Endothelial cell of umbilical vein (primary cell): ENCODE measurements around the gene PLXNC1. TPM values are rescaled to one million over a fixed set of nuclear protein-coding genes. Genes with fewer than 3 reads are reported as not detected.

Experiments
- BruUV-seq: library from RNA; stranded (reverse); fragments of 400-500 nt; replicated peaks from 2 replicates; lab custom pipeline; 2021; lab: Mats Ljungman, UMichigan
- CTCF ChIA-PET: fragments of 300-600, 350-600 bp; sonication (Branson Sonifier 250); formaldehyde crosslinking; loops from one replicate; lab custom pipeline; 2021; ENCODE audit warnings: antibody characterized with exemption, inconsistent platforms; lab: Charles Lee
- POLR2A ChIA-PET: fragments of 300-600, 350-600 bp; sonication (Branson Sonifier 250); formaldehyde crosslinking; loops from one replicate; lab custom pipeline; 2021; ENCODE audit warnings: antibody characterized with exemption, inconsistent platforms; lab: Charles Lee
- DNase-seq: peaks from one replicate; pipeline ENCODE4 v3.0.0-alpha.2; 2011; ENCODE audit warnings: low read depth, low spot score
- FAIRE-seq: peaks from 2 replicates; lab custom pipeline; 2011; peaks lifted over from hg19 to GRCh38; lab: Jason Lieb, UNC
- H2AFZ ChIP-seq: 2 replicates; pipeline ENCODE4 v1.6.0; 2012; ENCODE audit warnings: low read depth, low read length, control low read depth, inconsistent platforms
- H3K27ac ChIP-seq: 2 replicates; pipeline ENCODE4 v1.5.1; 2011; ENCODE audit warnings: low read depth, mild to moderate bottlenecking, control low read depth, low read length, moderate library complexity; ENCODE audit not compliant: insufficient read depth
- H3K27me3 ChIP-seq, 2 experiments: 2 replicates each; pipeline versions ENCODE4 v1.6.0 to v1.6.1; 2011; ENCODE audit warnings: low read length in 2 of 2, mixed read lengths in 1 of 2; ENCODE audit not compliant: control insufficient read depth in 2 of 2, insufficient read depth in 2 of 2
- H3K36me3 ChIP-seq, 2 experiments: 2 replicates in 1 of 2; 3 replicates in 1 of 2; pipeline ENCODE4 v1.5.1; 2011; ENCODE audit warnings: low read length in 2 of 2, mild to moderate bottlenecking in 1 of 2, moderate library complexity in 1 of 2; ENCODE audit not compliant: control insufficient read depth in 2 of 2, insufficient read depth in 2 of 2; ENCODE audit errors: extremely low read depth in 1 of 2
- H3K4me1 ChIP-seq: 3 replicates; pipeline ENCODE4 v1.5.1; 2011; ENCODE audit warnings: mild to moderate bottlenecking, low read length; ENCODE audit not compliant: control insufficient read depth, insufficient read depth; ENCODE audit errors: extremely low read depth
- H3K4me2 ChIP-seq: 2 replicates; pipeline ENCODE4 v1.6.1; 2011; ENCODE audit warnings: low read length, control low read depth, mixed read lengths; ENCODE audit not compliant: insufficient read depth
- H3K4me3 ChIP-seq, 3 experiments: fragments of 200-600 bp in 1 of 3; sonication (generic), shearing (Covaris generic) in 1 of 3; replicated peaks in 1 of 3; 2 replicates each; pipeline ENCODE4 v1.5.1; 2011 to 2016; ENCODE audit warnings: control low read depth in 3 of 3, low read length in 3 of 3, mild to moderate bottlenecking in 2 of 3, inconsistent platforms in 1 of 3, low read depth in 1 of 3, moderate library complexity in 1 of 3; ENCODE audit not compliant: insufficient read depth in 1 of 3
- H3K79me2 ChIP-seq: 2 replicates; pipeline ENCODE4 v1.6.0; 2012; ENCODE audit warnings: low read length, inconsistent platforms; ENCODE audit not compliant: control insufficient read depth, insufficient read depth
- H3K9ac ChIP-seq: replicated peaks from 2 replicates; pipeline ENCODE3; 2011; ENCODE audit warnings: low read length, control low read depth; ENCODE audit not compliant: insufficient read depth; ENCODE audit errors: extremely low read depth
- H3K9me1 ChIP-seq: replicated peaks from 3 replicates; pipeline ENCODE4 v1.6.0; 2011; ENCODE audit warnings: mild to moderate bottlenecking, low read length; ENCODE audit not compliant: control insufficient read depth, insufficient read depth; ENCODE audit errors: extremely low read depth
- H3K9me3 ChIP-seq: replicated peaks from 2 replicates; pipeline ENCODE4 v1.5.1; 2012; ENCODE audit warnings: low read length, inconsistent platforms; ENCODE audit not compliant: control insufficient read depth, insufficient read depth
- H4K20me1 ChIP-seq: replicated peaks from 2 replicates; pipeline ENCODE3; 2011; ENCODE audit warnings: mild to moderate bottlenecking, low read length; ENCODE audit not compliant: control insufficient read depth, insufficient read depth; ENCODE audit errors: extremely low read depth
- EZH2 ChIP-seq: IDR thresholded peaks from 2 replicates; pipeline ENCODE4 v1.6.1; 2012; ENCODE audit warnings: borderline replicate concordance, low read depth, mild to moderate bottlenecking, moderate library complexity, low read length, inconsistent platforms; ENCODE audit not compliant: severe bottlenecking
- FOS ChIP-seq: IDR thresholded peaks from 2 replicates; pipeline ENCODE4 v1.6.1; 2011; ENCODE audit warnings: mild to moderate bottlenecking, low read length, moderate library complexity, borderline replicate concordance; ENCODE audit not compliant: insufficient read depth
- GATA2 ChIP-seq: IDR thresholded peaks from 2 replicates; pipeline ENCODE4 v1.7.0; 2011; ENCODE audit warnings: low read depth, mild to moderate bottlenecking, moderate library complexity, mixed read lengths, low read length; ENCODE audit not compliant: insufficient read length, insufficient read depth
- JUN ChIP-seq: IDR thresholded peaks from 2 replicates; pipeline ENCODE4 v1.6.1; 2011; ENCODE audit warnings: borderline replicate concordance, low read depth; ENCODE audit not compliant: insufficient read length, insufficient read depth
- MYC ChIP-seq: IDR thresholded peaks from one replicate; pipeline ENCODE4 v1.6.1; 2011; ENCODE audit warnings: mild to moderate bottlenecking, low read depth, low read length
- POLR2A ChIP-seq: IDR thresholded peaks from 2 replicates; pipeline ENCODE4 v1.6.1; 2012; ENCODE audit warnings: low read depth, mild to moderate bottlenecking, control low read depth, low read length
- POLR2AphosphoS5 ChIP-seq: IDR thresholded peaks from 2 replicates; pipeline ENCODE4 v1.6.1; 2012; ENCODE audit warnings: low read depth, mild to moderate bottlenecking, control low read depth, low read length, moderate library complexity; ENCODE audit not compliant: insufficient read depth
- dilution Hi-C: fragments of 300-500 bp; cut with MboI; formaldehyde crosslinking; loops from one replicate; pipeline ENCODE4 v1.15.0; 2019; ENCODE audit warnings: low sequenced_read_pairs; ENCODE audit not compliant: extremely low pct_ligation_motif_present
- intact Hi-C: fragments of 100-400 bp; cut with micrococcal nuclease; formaldehyde crosslinking; loops from one replicate; pipeline ENCODE4 v1.10.0; 2022
- polyA plus RNA-seq, 4 experiments: library from polyadenylated mRNA; depleted of rRNA in 3 of 4; stranded (reverse) in 3 of 4; unstranded in 1 of 4; fragments of >200 nt; gene quantifications; 2 replicates each; pipeline versions ENCODE4 v1.2.1 to v1.2.3, GENCODE V29; 2011 to 2012; ENCODE audit warnings: missing spikeins in 1 of 4
- total RNA-seq: library from RNA; stranded (reverse); gene quantifications from 2 replicates; pipeline ENCODE4 v1.2.3, GENCODE V29; 2021
- TF ChIP-seq, protein P1 (sequence below): IDR thresholded peaks from 2 replicates; pipeline ENCODE4 v1.6.1; 2011; ENCODE audit not compliant: insufficient read depth, insufficient read length
- TF ChIP-seq, protein P2 (sequence below), 2 donors: IDR thresholded peaks; 1 replicate in 1 of 2; 2 replicates in 1 of 2; pipeline ENCODE4 v1.5.1; 2011; ENCODE audit warnings: low read length in 2 of 2, mild to moderate bottlenecking in 2 of 2, moderate library complexity in 2 of 2, control low read depth in 1 of 2, inconsistent platforms in 1 of 2, low read depth in 1 of 2; ENCODE audit not compliant: insufficient read depth in 1 of 2; ENCODE audit errors: extremely low read depth in 1 of 2

Gene PLXNC1
- total and polyA plus RNA-seq, 2 donors (not counting 3 experiments of a cell fraction or from before 2014, with no cell fraction given): 0.04 TPM; not detected in 1

- Histone ChIP-seq H3K27me3 (peaks cover 0 to 4% of the 10 kb centered on the region in 2 experiments), H4K20me1 (no peaks in the 10 kb centered on the region), H3K4me1 (no peaks in the 10 kb centered on the region), H3K36me3 (no peaks in the 10 kb centered on the region), H3K4me2 (no peak overlapping the region), H3K79me2 (no peaks in the 10 kb centered on the region), H3K9me1 (no peaks in the 10 kb centered on the region), H3K27ac (no peak overlapping the region), H3K4me3 (no peak overlapping the region), H3K9me3 (no peaks in the 10 kb centered on the region), H3K9ac (no peak overlapping the region), H2AFZ (no peak overlapping the region)
- FAIRE-seq (no peak), DNase-seq (no peak)
- POLR2A ChIA-PET: no interaction called here
- CTCF ChIA-PET: no interaction called here
- no peak for TF ChIP-seq EZH2
- TF ChIP-seq, protein P1, sequence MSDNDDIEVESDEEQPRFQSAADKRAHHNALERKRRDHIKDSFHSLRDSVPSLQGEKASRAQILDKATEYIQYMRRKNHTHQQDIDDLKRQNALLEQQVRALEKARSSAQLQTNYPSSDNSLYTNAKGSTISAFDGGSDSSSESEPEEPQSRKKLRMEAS: no peak
- TF ChIP-seq FOS: no peak
- TF ChIP-seq GATA2: no peak
- no peak for TF ChIP-seq POLR2A
- TF ChIP-seq JUN: no peak
- TF ChIP-seq MYC: no peak
- TF ChIP-seq, protein P2, sequence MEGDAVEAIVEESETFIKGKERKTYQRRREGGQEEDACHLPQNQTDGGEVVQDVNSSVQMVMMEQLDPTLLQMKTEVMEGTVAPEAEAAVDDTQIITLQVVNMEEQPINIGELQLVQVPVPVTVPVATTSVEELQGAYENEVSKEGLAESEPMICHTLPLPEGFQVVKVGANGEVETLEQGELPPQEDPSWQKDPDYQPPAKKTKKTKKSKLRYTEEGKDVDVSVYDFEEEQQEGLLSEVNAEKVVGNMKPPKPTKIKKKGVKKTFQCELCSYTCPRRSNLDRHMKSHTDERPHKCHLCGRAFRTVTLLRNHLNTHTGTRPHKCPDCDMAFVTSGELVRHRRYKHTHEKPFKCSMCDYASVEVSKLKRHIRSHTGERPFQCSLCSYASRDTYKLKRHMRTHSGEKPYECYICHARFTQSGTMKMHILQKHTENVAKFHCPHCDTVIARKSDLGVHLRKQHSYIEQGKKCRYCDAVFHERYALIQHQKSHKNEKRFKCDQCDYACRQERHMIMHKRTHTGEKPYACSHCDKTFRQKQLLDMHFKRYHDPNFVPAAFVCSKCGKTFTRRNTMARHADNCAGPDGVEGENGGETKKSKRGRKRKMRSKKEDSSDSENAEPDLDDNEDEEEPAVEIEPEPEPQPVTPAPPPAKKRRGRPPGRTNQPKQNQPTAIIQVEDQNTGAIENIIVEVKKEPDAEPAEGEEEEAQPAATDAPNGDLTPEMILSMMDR (IDR thresholded peaks at IDR 0.05; ENCODE audit: extremely low read depth in 1 of 2, insufficient read depth in 1 of 2, low read depth in 1 of 2, low read length in 2 of 2): no peak
- no peak for TF ChIP-seq POLR2AphosphoS5
- intact Hi-C loops (no loop called here), dilution Hi-C loops (no loop called here)
- no TSS peak for BruUV-seq
Observed at GRCh38 chr12:94228488-94228907, 80.1 kb downstream of the PLXNC1 start.
